HG03521 (cell line): ENCODE measurements around the gene OR51A7.
"Not testable (repeated sequence)": the region's sequence is repeated elsewhere in the genome, so short reads cannot be mapped to it uniquely, and the experiment has no call there.

ENCODE experiments used
- ATAC-seq: cut with Tn5 transposase; IDR thresholded peaks from one replicate; pipeline ENCODE4 v1.9.1; 2021; ENCODE audit warnings: mild to moderate bottlenecking, moderate library complexity; ENCODE audit not compliant: unreplicated experiment

The OR51A7 gene, protein sequence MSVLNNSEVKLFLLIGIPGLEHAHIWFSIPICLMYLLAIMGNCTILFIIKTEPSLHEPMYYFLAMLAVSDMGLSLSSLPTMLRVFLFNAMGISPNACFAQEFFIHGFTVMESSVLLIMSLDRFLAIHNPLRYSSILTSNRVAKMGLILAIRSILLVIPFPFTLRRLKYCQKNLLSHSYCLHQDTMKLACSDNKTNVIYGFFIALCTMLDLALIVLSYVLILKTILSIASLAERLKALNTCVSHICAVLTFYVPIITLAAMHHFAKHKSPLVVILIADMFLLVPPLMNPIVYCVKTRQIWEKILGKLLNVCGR

GRCh38 chr11:4903484-4903883 is at the start of gene OR51A7:
TSS of gene OR51A7 (plus strand) at chr11:4903783. CDS start at chr11:4907370, 3,587 bp downstream.
- ATAC-seq: no peak

GRCh38 chr11:4854286-4854685 is 49.3 kb upstream of the OR51A7 start:
- not testable (repeated sequence) for ATAC-seq

DNA sequence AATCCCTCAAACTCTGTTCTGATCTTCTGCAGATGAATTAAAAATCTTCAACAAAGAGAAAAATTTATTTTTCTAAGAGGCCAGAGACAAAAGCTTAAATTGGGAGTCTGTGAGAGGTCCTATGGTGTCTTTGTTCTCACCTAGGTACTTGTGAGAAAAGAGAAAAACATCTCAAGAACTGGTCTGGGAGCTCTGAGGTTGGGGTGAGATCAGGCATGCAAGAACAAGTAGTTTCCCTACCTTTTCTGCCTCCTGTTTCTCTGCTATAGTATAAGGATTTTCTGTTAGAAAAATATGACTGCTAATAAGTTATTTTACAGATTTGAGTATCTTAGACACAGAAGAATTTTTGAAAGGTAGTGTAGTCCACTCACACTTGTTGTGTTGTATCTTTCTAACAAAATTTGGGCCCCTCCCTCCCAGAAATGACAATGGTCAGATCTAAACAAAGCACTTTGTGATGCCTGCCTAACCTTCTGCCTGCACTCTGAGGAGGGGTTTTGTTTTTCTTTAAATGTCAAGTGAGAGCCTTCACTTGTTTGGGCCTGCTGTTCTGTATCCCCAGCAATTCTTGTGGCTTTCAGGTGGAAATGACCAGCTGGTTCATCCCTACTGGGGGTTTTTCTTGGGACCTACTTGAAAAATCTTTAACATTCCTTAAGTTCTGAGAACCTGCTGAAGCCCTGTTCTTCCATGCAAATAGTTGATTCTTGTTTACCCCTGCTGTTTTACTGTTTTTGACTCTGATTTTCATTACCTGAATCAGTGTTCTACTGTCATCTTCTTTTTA is 40.9 kb upstream of the OR51A7 start:
- ATAC-seq: no peak

- ATAC-seq: no peak
Measured at GRCh38 chr11:4863876-4864275, 39.7 kb upstream of the OR51A7 start.

- no peak for ATAC-seq
Measured at GRCh38 chr11:4865855-4866254, 37.7 kb upstream of the OR51A7 start.

- ATAC-seq: no peak
Measured at GRCh38 chr11:4881188-4881587, 22.4 kb upstream of the OR51A7 start.

- no peak for ATAC-seq
Measured at GRCh38 chr11:4881860-4882500, 21.6 kb upstream of the OR51A7 start, which contains the start of gene OR51T1. TSS of gene OR51T1 (plus strand) at chr11:4881900. CDS start at chr11:4881900, 0 bp downstream.

GRCh38 chr11:4882543-4882942 is 21.0 kb upstream of the OR51A7 start:
- no peak for ATAC-seq

- no peak for ATAC-seq
Measured at GRCh38 chr11:4884361-4884760, 19.2 kb upstream of the OR51A7 start.

DNA sequence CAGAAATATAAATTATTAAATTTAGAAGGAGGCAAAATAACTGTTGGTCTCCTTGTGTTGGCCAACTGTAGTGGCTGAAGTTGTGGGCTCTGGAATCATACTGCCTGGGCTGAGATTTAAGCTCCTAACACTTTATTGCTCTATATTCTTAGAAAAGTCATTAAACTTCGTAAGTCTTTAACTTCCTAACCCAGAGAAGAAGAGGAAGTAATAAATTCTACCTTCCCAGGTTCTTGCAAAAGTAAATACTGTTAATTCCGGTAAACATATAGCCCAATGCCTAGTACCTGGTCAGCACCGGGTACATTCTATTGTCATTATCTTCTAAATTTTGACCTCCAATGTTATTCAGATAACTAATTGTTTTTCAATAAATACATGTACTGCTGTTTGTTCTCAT is 17.4 kb upstream of the OR51A7 start:
- no peak for ATAC-seq

DNA sequence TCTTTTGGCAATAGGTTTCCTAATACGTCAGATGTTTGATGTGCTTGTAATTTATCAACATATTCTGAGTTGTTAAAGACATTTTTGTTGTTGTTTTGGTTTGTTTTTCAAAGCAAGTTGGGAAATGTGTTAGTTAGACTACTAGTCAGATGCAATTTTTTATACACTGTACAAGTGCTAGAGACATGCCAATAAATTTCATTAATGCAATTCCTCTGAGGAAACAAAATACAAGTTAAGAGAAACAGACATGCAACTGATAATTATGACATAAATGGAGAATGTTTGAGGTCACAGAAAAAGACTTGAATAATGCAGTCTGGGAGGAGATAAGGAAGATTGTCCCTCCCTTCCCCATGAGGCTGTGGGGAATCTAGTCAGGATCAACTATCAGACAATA is 16.0 kb upstream of the OR51A7 start:
- no peak for ATAC-seq

DNA sequence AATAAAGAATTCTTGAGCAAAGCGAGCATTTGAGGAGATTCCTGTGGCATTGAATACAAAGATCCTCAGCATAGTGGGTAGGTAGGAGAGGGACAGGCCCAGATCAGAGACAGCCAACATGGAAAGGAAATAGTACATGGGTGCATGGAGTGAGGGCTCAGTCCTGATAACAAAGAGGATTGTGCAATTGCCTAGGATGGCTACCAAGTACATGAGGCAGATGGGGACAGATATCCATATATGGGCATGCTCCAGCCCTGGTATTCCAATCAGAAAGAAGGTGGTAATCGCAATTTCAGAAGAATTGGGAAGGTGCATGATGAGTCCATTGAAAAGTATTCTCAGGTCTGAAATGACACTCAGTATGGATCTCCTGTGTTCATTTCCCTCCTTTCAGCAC is 13.3 kb upstream of the OR51A7 start:
- no peak for ATAC-seq

GRCh38 chr11:4891996-4892640 is 11.5 kb upstream of the OR51A7 start:
- ATAC-seq: no peak

GRCh38 chr11:4916581-4916980 is 13.0 kb downstream of the OR51A7 start:
- no peak for ATAC-seq

DNA sequence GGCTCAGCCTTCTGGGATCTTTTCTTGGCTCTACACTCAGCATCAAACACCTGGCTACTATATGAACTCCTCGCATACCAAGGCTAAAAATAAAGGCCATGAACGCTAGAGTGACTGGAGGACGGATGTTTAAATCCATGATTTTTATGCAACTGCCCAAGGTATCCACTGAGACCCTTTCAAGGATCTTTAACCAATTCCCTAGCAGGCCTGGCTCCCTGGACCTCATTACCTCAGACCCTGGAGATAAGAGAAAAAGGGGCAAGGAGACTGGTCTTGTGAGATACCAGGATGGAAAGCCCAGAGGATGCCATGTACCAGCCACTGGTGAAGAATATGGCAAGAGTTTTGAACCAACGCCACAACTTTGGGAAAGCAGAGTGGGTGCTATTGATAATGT is 15.7 kb downstream of the OR51A7 start, which contains the start of gene OR51G2:
TSS of gene OR51G2 (minus strand) at position 101 of the 400 bp plus-strand sequence. CDS start 3,687 bp downstream, outside the sequence.
- ATAC-seq: no peak

DNA sequence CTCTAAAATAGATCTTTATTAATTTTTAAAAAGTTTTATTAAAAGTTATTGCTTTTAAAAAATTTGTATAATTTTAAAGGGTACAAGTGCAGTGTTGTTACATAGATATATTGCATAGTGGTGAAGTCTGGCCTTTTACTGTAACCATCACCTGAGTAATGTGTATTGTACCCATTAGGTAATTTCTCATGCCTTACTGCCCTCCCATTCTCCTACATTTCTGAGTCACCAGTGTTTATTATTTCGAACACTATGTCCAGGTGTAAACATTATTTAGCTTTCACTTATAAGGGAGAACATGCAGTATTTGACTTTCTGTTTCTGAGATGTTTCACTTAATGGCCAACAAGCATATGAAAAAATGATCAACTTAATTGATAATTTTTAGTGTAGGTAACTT is 18.2 kb downstream of the OR51A7 start:
- no peak for ATAC-seq

- ATAC-seq: no peak
Measured at GRCh38 chr11:4922304-4922703, 18.7 kb downstream of the OR51A7 start.

GRCh38 chr11:4924239-4924638 is 20.7 kb downstream of the OR51A7 start, which contains the start of gene OR51G1:
TSS of gene OR51G1 (minus strand) at chr11:4924339. CDS start at chr11:4924339, 0 bp downstream.
- no peak for ATAC-seq

DNA sequence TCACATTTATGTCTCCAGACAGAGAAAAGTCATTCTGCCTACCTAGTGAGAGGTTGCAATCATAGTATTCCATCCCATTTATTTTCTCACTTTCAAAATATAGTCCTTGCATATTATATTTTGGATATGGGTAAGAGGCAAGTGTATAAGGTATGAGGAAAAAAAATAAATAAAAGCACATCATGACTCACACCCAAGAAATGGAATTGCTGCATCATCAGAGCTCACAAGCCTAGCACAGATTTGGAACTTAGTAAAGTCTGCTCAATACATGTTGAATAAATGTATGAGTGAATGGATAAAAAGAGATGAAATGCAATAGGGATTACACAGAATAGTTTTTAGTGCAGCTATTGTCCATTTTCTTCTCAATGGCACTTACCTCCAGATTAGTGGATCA is 23.0 kb downstream of the OR51A7 start:
- ATAC-seq: no peak

- ATAC-seq: no peak
Measured at GRCh38 chr11:4932751-4933150, 29.2 kb downstream of the OR51A7 start.

GRCh38 chr11:4936745-4937144 is 33.2 kb downstream of the OR51A7 start:
- ATAC-seq: no peak
